SHP77 (cell line): ENCODE measurements around the gene STK32B.
"Not testable (repeated sequence)": the region's sequence is repeated elsewhere in the genome, so short reads cannot be mapped to it uniquely, and the experiment has no call there.

Experiments
- DNase-seq, 2 experiments: peaks; one replicate each; lab custom pipeline; 2025; lab: John Stamatoyannopoulos, UW

Gene STK32B

GRCh38 chr4:5051278-5052203 lies at the start of gene STK32B:
STK32B (plus strand) TSS chr4:5051480.
- peak; percentile 14 to 28 for DNase-seq

- DNase-seq = not testable (repeated sequence)
Observed at GRCh38 chr4:5001641-5002040, 49.6 kb upstream of the STK32B start.

- DNase-seq = no peak
Observed at GRCh38 chr4:5003372-5003857, 47.9 kb upstream of the STK32B start.

GRCh38 chr4:5003918-5004317 lies 47.4 kb upstream of the STK32B start:
- DNase-seq = no peak

- no peak for DNase-seq
Observed at GRCh38 chr4:5004496-5004895, 46.8 kb upstream of the STK32B start.

- not testable (repeated sequence) for DNase-seq
Observed at GRCh38 chr4:5006932-5007331, 44.3 kb upstream of the STK32B start.

GRCh38 chr4:5009796-5010195 lies 41.5 kb upstream of the STK32B start:
- DNase-seq = no peak

GRCh38 chr4:5010984-5011383 lies 40.3 kb upstream of the STK32B start:
- no peak for DNase-seq

GRCh38 chr4:5012244-5012898 lies 38.9 kb upstream of the STK32B start:
- DNase-seq = no peak

- no peak for DNase-seq
Observed at GRCh38 chr4:5012958-5013357, 38.3 kb upstream of the STK32B start.

GRCh38 chr4:5014007-5014682 lies 37.1 kb upstream of the STK32B start:
- DNase-seq = no peak

- no peak for DNase-seq
Observed at GRCh38 chr4:5018096-5018495, 33.2 kb upstream of the STK32B start.

- DNase-seq = no peak
Observed at GRCh38 chr4:5018603-5019002, 32.7 kb upstream of the STK32B start.

- no peak for DNase-seq
Observed at GRCh38 chr4:5019274-5019673, 32.0 kb upstream of the STK32B start, which contains the start of gene CYTL1. CYTL1 (minus strand) TSS chr4:5019458; CDS start chr4:5019445, 13 bp downstream.

GRCh38 chr4:5019796-5020195 lies 31.5 kb upstream of the STK32B start:
- DNase-seq = no peak

GRCh38 chr4:5020341-5020740 lies 30.9 kb upstream of the STK32B start:
- no peak for DNase-seq

GRCh38 chr4:5021546-5021945 lies 29.7 kb upstream of the STK32B start:
- no peak for DNase-seq

GRCh38 chr4:5024673-5025072 lies 26.6 kb upstream of the STK32B start:
- DNase-seq = no peak

GRCh38 chr4:5026371-5026770 lies 24.9 kb upstream of the STK32B start:
- DNase-seq = no peak

GRCh38 chr4:5027346-5027745 lies 23.9 kb upstream of the STK32B start:
- DNase-seq = no peak

- no peak for DNase-seq
Observed at GRCh38 chr4:5028480-5028879, 22.8 kb upstream of the STK32B start.

GRCh38 chr4:5029447-5029846 lies 21.8 kb upstream of the STK32B start:
- DNase-seq = no peak
